SKM-1 treated with dmso at 0.1 percent for 144 hours (cell line): ENCODE measurements around the gene RAI14.
"Not testable (repeated sequence)": the region's sequence is repeated elsewhere in the genome, so short reads cannot be mapped to it uniquely, and the experiment has no call there.

Source experiments
- DNase-seq: peaks from one replicate; lab custom pipeline; 2025; ENCODE audit not compliant: unreplicated experiment; lab: John Stamatoyannopoulos, UW

The RAI14 gene

GRCh38 chr5:34811706-34812105 is 155.6 kb downstream of the RAI14 start:
- DNase-seq, result no peak

- no peak for DNase-seq
Observed at GRCh38 chr5:34813509-34813908, 157.4 kb downstream of the RAI14 start.

GRCh38 chr5:34817558-34818351 is 161.6 kb downstream of the RAI14 start:
- no peak for DNase-seq

DNA sequence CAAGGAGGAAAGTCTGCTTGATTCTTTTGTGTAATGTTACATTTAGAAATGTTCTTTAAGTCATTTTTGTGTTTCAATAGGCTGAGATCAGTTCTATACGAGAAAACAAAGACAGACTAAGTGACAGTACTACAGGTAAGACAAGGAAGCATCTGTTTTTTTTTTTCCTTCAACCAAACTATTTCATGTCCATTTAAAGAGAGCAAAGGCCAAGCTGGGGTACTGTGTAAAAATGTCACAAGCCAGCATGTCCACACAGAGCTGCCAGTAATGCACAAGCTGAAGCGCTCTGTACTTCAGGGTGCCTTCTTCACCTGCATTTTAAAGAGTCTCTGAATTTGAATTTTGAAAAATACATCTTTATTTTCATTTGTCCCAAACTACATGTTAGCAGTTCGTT is 162.6 kb downstream of the RAI14 start:
- no peak for DNase-seq

- no peak for DNase-seq
Observed at GRCh38 chr5:34820593-34820992, 164.5 kb downstream of the RAI14 start.

- DNase-seq, result no peak
Observed at GRCh38 chr5:34822956-34823715, 167.0 kb downstream of the RAI14 start.

GRCh38 chr5:34826347-34826746 is 170.2 kb downstream of the RAI14 start:
- DNase-seq, result no peak

- no peak for DNase-seq
Observed at GRCh38 chr5:34827588-34828506, 171.7 kb downstream of the RAI14 start.

DNA sequence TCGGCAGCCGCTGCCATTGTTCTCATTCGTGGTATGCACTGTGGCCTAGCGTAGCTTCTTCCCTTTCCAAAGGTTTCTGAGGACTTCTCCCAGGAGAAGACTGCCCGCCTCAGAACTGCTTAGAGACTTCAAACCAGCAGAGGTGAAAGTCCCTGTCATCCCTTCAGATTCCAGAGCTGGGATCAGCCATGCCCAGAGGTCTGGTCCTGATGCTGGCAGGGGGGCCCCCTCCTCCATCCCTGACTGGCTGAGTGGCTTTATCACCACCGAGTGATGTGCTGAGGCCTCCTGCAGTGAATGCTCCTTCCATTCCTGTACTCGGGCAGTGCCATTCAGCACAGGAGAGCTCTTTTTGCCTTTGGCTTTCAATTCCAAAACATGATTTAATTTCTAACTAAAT is 174.7 kb downstream of the RAI14 start:
- DNase-seq, result not testable (repeated sequence)

DNA sequence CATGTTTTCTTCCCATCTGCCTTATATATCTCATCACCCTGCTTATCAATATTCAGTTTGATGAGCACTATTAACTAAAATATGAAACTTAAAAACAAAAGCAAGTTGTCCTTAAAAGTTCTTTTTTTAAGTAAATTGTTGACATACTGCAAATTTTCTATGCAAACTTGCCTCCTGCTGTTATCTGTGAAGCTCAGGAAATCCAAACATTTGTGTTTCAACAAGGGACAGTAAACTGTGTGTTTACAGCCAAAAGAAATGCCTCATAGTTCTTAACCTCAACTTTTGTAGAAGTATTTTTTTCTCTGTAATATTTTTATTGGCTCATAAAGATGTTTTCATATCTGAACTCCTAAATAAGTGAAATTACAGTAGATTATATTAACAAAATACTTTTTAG is 175.2 kb downstream of the RAI14 start:
- no peak for DNase-seq

- DNase-seq, result no peak
Observed at GRCh38 chr5:34832568-34832967, 176.4 kb downstream of the RAI14 start.

GRCh38 chr5:34833090-34833489 is 177.0 kb downstream of the RAI14 start:
- DNase-seq, result no peak

GRCh38 chr5:34833976-34834793 is 178.1 kb downstream of the RAI14 start:
- no peak for DNase-seq

DNA sequence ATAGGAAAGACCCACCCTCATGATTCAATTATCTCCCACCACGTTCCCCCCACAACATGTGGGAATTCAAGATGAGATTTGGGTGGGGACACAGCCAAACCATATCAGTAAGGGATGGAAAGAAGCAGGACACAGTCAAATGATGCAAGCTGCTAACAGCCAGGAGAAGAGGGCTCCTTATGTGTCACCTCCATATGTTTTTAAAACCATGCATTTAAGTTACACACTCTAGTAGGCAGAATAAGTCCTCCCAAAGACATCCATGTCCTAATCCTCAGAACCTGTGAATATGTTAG is 178.6 kb downstream of the RAI14 start:
- DNase-seq, result no peak

- DNase-seq, result no peak
Observed at GRCh38 chr5:34835664-34836063, 179.5 kb downstream of the RAI14 start.

DNA sequence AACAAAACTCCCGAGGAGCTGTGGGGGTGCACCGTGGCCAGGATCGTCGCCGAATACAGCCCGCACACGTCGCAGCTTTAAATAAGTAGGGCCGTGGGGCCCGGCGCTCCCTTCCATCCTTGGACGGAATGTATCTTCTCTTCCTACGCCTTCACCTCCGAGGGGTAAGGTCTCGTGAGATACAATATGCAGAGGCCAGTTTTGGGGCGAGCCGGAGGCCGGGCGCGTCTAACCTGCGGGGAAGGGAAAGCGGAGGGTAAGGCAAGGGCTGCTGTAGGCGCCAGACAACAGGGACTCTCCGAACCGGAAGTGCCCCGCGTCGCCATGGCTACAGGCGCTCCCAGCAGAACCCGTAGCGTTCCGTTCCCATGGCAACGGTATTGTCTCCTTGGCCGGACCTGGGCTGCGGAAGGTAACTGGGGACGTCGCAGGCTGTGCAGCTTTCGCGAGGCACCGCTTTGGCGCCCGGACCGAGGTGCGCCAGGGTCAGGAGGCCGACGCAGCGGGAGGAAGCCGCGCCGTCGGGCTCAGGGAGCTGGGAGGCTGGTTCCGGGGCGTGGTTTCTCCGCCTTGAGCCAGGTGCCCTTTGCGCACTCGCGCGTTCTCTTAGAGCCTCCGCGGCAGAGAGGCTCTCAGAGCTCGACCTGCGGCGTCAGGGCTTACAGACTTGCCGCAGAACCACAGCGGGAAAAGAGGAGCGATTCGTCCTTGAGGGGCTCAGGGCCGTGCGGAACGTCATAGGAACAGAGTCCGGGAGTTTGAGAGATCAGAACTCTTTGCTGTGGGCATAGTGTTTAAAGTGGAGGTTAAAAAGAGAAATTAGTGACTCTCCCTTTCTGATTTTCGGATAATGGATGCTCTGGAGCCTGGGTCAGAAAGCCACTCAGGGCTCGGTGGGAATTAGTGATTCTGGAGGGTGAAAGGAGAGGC is 182.9 kb downstream of the RAI14 start, which contains the start of gene TTC23L:
TSS of gene TTC23L (plus strand) at position 380 of the 930 bp plus-strand sequence. CDS start 1,508 bp downstream, outside the sequence.
- DNase-seq, result peak; percentile 84

DNA sequence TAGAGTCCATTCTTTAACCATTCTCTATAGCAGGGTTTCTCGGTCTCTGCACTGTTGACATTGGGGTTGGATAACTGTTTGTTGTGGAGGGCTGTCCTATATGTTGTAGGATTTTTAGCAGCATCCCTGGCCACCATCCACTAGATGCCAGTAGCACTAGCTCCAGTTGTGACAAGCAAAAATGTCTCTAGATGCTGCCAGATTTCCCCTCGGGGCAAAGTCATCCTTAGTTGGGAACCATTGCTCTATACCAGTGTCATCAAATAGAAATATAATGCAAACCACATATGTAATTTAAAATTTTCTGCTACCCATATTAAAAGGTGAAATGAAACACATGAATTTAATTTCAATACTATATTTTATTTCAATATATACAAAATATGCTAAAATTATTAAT is 185.7 kb downstream of the RAI14 start:
- DNase-seq, result no peak

- no peak for DNase-seq
Observed at GRCh38 chr5:34842554-34842953, 186.4 kb downstream of the RAI14 start.

GRCh38 chr5:34843497-34843896 is 187.4 kb downstream of the RAI14 start:
- no peak for DNase-seq
